Fibroblast of skin of left biceps (primary cell): ENCODE data around the gene HARS1.
"Not testable (repeated sequence)": the region's sequence is repeated elsewhere in the genome, so short reads cannot be mapped to it uniquely, and the experiment has no call there.

Experiments used
- DNase-seq, 2 experiments: peaks; one replicate each; pipeline ENCODE4 v3.0.0-alpha.2; 2013; ENCODE audit warnings: low read depth in 2 of 2

HARS1 gene

DNA sequence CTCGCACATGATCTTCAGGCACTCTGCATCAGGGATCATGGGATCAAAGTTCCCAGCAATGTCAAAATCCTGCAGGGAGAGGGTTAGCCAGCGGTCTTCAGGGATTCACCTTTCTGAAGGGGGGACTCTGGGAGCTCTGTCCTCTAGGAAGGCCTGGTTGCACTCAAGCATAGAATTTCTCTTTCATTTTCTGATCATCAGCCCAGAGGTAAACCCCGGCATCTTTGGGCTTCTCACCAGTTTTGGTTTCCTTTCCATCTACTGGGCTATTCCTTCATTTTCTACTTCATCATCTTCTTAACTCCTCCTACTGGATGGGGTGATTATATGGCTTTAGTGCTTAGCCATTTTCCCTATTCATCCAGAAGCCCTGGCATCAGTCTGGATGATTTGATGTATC lies 13.2 kb downstream of the HARS1 start:
- DNase-seq: no peak

DNA sequence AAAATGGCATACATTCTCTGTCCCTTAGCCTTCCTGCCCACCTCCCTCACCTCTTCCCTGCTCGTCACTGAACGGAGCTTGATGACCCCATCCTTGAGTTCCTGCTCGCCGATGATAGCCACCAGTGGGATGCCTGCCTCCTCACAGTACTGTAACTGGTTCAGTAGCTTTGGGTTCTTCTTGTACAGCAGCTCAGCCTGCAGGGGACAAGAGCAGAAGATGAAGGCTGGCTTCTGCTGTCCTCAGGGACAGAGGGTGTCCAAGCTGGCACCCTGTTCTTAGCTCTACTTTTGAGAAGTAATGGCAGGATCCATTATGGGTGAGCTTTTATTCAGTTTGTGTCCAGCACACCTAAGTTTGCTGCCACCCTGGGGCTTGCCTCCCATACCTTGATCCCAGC lies 16.5 kb downstream of the HARS1 start:
- no peak for DNase-seq

DNA sequence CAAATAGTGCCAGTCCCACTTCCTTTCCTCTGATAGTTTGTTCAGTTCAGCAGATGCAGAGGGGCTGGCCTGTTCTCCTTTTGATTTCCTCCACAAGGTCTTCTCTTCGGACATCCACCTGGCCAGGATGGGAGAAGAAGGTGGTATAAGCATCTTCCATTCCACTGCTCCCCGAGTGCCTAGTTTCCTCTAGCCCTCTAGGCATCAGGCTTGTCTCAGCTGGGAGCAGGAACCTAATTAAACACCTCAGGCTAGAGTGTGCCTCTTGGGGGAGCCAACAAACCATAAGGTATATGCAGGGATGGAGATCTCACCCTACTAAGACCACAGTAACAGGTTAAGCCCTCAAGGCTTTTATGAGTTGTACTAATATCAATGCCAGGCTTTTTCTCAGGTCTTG lies 17.0 kb downstream of the HARS1 start:
- no peak for DNase-seq

DNA sequence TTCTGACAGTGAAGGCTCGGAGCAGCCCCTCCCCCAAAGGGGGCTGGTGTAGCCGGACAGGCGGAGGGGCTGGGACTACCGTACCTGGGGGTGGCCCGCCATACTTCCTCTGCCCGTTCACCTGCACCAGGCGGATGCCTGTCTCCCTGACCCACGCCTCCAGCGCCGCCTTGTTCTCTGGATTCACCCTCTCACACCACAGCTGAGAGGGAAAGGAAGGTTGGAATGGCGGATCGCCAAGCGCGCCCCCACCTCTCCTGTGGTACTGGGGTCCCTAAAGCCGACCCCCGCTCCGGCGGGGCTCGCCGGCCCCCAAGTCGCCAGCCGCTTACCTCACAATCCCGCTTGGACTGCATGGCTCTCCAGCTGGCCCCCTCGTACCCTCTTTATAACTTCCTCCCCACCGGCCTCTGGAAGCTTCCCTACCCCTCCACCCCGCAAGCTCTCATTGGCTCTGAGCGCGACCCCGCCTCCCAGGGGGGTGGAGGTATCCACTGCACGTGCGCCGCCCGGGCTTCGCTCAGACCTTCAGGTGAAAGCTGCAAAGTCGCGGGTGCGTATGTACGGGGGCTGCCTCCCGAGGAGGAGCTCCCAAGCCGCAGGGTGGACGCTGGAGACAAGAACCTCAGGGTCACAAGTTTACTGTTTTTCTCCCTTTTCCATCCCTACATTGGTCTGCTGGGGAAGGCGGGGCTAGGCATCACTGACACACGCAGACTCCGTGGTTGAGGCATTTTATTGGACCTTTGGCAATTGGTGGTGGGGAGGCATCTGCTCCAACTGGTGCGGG lies 17.8 kb downstream of the HARS1 start, which contains the start of gene DND1:
DND1 (minus strand) TSS at position 390 of the 790 bp plus-strand sequence; CDS start at position 356, 34 bp downstream.
- no peak for DNase-seq

DNA sequence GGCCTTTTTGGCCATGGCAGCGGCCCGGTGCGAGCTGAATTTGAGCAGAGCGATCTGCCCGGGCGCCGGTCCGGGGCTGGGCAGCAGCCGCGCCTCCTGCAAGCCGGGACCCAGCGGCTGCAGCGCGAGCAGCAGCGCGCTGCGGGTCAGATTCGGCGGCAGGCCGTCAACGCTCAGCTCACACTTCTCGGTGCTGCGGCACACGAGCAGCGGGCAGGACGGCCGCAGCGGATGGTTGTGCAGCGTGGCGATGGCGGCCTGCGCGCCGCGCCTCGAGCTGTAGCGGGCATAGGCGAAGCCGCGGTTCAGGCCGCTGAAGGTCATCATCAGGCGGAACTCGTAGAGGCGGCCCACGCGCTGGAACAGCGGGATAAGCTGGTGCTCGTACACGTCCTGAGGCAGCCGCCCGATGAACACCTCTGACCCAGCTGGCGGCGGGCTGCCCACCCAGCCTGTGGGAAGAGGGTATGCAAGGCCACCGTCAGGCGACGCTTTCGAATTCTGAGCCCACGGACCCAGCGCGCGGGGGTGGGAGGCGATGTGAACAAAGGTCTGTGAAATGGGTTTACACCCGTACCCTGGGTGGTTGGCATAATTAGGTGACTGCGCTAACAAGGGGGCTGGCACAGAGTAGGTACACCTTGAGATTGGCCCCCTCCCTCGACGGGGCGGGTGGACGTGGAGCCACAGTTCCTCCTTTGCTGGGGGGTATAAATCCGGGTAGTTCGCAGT lies 18.5 kb downstream of the HARS1 start:
- no peak for DNase-seq

DNA sequence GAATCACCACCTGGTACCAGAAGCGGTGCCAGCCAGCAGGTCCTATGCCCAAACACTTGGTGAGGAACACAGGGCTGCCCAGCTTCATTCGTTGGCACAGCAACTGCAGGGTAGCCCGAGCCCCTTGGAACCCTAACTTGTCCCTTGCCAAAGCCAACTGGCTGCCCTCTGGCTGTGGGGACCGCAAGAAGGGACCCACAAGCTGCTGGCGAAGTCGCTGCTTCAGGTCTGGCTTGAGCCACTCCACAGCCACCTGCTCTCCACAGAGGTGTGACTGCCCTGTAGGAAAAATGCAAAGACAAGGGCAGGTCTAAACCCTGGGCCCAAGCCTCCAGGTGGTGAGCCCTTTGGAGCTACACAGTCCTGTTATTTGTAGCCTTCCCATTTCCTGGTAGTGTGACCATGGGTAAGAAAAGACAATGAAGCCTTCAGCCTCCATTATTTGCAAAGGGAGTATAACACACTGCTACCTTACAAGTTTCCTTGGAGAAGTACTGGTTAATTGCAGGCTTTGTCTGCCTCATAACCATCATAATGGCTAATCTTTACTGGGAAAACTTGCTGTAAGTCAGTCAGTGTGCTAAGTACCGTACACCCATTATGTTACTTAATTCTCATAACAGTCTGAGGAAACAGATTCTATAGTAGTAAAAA lies 19.6 kb downstream of the HARS1 start:
- DNase-seq: no peak

DNA sequence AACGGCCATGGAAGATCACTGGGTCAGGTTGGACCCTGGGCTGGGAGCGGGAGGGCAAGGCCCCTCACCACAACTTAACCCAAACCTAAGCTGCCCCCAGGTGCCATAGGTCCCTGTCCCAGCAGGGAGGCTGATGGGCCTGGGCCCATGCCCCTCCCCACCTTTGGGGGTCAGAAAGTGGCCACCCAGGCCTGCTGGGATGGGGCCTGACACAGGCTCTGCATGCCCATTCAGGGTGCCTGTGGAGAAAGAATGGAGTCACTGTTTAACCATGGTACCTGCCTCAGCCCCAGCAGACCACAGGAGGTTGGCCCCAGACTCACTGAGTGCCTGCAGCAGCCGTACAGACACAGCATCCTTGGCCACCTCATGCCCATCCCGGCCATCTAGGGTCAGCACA lies 20.1 kb downstream of the HARS1 start:
- not testable (repeated sequence) for DNase-seq

DNA sequence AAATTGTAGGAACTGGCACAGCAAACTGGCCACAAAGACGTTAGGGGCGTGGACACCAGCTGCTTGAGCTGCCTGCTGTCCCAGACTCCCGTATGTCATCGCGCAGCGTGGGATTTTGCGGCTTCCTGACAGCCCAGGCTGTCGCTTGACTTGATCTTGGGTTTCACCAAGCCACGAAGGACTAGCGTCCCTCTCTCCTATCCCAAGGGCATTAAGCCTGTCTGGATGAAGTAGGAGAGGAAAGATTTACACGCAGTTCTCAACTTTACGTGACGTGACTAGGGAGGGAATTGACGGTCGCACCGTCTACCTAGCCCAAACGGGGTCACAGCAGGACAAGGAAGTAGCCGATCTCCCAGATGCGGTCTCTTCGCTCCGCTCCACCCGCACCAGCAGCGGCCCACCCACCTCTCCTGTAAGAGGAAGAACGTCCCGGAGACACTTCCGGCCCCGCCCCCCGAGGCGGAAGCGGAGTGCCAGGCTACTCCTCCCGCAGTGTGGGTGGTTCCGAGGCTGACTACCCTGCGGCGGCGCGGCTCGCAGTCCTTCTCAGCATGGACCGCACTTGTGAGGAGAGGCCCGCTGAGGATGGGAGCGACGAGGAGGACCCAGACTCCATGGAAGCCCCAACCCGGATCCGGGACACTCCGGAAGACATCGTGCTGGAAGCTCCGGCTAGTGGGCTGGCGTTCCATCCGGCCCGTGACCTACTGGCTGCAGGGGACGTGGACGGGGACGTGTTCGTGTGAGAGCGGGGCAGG lies 26.6 kb downstream of the HARS1 start, which contains the start of gene WDR55:
WDR55 (plus strand) TSS at position 546 of the 761 bp plus-strand sequence; CDS start at position 555, 9 bp downstream.
- peak; percentile 62 to 75 for DNase-seq

DNA sequence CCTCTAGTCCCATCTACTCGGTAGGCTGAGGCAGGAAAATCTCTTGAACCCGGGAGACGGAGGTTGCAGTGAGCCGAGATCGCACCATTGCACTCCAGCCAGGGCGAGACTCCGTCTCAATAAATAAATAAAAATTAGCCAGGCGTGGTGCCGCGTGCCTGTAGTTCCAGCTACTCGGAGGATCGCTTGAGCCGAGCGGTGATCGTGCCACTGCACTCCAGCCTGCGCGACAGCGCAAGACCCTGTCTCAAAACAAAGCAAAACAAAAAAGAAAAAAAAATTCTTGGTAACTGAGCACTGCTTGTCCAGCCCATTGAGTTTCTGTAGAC lies 27.2 kb downstream of the HARS1 start:
- DNase-seq: no peak

DNA sequence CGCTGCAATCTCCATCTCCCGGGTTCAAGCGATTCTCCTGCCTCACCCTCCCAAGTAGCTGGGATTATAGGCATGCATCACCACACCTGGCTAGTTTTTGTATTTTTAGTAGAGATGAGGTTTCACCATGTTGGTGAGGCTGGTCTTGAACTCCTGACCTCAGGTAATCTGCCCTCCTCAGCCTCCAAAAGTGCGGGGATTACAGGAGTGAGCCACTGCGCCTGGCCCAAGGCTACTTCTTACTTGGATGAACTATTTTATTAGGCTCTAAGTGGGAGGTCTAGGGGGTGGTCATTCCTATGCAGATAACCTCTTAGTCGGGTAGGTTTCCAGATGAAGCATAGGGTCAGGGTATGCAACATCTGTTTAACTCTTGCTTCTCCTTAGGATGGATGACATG lies 30.8 kb downstream of the HARS1 start:
- DNase-seq: not testable (repeated sequence)

DNA sequence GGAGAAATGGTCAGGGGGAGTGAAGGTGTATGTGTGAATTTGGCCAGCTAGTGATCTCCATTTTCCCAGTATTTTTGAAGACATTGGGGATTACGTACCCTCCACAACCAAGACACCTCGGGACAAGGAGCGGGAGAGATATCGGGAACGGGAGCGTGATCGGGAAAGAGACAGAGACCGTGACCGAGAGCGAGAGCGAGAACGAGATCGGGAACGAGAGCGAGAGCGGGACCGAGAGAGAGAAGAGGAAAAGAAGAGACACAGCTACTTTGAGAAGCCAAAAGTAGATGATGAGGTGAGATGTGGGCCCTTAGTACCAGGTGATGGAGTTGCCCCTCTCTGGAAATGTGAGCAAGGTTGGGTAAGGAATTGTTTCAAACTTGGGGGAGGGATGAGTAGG lies 32.3 kb downstream of the HARS1 start:
- DNase-seq: no peak

DNA sequence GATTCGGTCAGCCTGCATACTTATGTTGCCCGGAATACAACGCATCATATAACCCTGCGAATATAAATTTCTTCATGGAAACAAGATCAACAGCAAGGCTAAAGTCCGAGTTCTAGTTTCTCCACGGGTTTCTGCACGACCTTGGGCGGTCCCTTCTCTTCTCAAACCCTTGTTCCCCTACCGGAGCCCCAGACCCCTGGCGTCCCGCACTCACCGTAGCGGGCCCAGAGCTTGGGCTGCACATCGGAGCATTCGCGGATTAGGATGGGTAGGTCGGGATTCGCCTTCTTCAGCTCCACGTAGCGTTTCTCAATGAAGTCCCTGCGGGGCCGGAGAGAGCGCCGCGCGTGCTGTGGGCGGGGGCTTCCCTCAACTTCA lies 44.1 kb downstream of the HARS1 start:
- no peak for DNase-seq

DNA sequence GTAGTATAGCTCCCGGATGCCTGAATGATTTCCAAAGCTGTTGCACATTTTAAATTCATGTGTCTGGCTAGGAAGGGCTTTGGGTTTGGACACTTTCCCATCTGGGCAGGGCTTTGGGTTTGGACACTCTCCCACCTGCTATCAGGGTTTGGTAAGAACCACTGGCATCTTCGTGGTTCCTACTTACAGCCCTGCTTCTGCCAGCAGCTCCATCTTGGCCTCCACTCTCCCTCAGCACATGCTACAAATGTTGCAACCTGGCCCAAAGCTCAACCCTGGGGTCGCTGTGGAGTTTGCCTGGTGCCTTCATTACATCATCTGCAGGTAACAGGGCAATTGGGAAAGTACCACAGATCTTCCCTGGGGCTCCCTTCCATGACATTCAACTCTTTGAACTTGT lies 48.5 kb downstream of the HARS1 start:
- no peak for DNase-seq

DNA sequence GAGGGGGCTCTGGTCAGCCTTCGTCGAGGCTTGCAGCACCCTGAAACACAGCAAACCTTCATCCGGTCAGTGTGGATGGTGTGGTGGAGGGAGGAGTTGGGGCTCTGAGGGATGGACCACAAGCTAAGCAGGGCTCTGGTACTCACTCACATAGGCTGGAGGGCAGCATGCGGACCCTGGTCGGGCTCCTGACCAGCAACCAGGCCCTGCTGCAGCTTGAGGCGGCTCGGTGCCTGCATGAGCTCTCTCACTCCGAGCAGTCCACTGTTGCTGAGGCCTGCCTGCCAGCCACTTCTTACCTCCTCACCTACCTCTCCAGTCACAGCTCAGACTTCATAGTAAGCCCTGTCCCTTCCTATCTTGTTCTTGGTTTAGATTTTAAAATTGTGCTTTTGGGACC lies 49.5 kb downstream of the HARS1 start:
- no peak for DNase-seq

DNA sequence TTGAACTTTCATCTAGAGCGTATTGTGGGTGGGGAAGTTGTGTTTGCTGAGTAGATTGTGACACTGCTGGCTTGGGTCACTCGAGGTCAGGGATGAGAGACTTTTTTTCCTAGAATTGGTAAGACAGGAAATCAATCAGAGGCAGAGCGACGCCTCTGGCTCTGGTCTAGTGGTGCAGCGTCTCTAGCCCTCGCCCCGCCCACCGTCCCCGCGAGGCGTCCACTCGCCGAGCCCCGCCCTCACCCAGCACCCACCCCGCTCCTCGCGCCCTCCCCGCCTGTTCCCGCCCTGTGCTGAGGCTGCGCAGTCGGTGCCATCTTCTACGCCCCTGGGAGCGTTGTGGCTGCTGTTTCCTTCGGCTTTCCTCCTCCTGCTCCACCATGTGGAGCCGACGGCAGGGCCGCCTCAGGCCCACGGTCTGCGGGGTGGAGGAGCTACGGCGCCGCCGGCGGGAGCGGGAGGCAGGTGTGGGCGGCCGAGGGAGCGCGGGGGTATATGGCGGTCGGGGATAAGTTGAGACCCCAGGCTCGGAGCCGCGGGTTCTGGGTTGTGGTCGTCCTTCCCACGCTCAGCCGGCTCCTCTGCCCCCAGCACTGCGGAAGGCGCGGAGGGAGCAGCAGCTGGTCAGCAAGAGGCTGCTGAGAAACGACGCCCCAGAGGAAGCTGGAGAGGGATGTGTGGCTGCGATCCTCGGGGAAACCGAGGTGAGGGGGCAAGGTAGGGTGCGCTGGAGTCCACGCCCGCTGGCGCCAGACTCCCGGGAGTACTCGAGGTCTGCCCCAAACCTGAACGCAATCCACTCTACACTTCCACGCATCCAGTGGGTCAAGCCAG lies 51.8 kb downstream of the HARS1 start, which contains the start of gene TMCO6:
TMCO6 (plus strand) TSS at position 304 of the 834 bp plus-strand sequence; CDS start at position 381, 77 bp downstream.
- peak; percentile 83 to 84 for DNase-seq

DNA sequence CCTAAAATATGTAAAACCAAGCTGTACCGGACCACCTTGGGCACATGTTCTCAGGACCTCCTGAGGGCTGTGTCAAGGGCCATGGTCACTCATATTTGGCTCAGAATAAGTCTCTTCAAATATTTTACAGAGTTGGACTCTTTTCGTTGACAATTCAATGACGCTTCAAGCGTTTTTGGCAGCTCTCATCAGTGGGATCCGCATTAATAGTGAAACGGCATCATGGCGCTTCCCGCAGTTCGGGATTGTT lies 52.3 kb downstream of the HARS1 start:
- not testable (repeated sequence) for DNase-seq

DNA sequence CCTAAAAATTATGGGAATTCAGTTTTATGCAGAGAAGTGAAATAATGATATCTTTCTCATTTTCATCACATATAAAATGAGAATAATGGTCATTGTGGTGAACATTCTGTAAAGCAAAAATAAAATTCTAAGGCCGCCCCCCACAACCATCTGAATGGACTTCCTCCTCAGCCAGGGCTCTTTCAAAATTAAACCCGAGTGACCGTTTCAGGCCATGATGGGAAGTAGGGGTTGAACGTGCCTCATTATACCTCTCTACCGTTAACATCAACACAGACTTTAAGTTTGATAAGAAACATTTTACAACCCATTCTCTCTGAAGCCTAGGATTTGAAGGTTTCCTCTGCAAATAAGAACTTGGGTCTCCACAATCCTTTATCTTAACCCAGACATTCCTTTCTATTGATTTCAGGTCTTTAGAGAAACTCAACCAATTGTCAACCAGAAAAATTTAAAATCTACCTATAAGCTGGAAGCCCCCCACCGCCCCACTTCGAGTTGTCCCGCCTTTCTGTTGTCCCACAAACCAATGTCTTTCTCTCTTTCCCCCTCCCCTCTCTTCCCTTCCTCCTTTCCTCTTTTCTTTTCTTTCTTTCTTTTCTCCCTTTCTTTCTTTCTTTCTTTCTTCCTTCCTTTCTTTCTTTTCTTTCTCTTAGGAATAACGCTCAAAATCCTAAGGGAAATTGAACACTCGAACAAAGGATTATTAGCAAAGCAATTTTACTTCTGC lies 53.6 kb downstream of the HARS1 start:
- no peak for DNase-seq

DNA sequence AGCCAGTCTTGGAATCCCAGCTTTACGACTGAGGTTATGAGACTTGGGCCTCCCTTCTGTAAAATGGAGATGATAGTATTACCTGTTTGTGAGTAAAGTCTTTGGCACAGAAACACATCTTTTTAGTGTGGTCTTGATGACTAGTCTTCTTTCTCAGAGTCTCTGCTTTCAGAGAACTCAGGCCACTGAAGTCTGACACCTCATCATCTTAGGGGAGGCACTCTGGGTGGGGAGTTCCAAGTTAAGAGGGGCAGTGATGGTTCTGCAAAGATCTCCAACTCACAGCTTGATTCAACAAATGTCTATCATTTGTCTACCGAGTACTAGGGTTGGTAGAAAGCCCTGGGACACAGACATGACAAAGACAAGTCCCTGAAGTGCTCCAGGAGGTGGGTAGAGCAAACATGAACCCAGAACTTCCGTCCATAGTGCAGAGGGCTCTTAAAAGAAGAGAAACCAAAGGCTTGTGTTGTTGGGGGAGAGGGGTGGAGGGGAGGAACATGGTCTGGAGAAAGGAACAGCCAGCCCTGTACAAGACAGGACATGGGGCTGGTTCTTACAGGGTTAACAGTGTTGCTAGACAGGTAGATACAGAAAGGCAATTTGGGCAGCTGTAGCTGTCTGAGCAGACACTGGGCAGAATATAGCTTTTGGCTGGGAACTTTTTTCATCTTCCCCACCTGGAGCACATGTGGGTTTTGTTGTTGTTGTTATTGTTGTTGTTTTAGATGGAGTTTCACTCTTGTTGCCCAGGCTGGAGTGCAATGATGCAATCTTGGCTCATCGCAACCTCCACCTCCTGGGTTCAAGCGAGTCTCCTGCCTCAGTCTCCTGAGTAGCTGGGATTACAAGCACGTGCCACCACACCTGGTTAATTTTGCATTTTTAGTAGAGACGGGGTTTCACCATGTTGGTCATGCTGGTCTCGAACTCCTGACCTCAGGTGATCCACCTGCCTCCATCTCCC lies 55.6 kb downstream of the HARS1 start:
- DNase-seq: no peak

DNA sequence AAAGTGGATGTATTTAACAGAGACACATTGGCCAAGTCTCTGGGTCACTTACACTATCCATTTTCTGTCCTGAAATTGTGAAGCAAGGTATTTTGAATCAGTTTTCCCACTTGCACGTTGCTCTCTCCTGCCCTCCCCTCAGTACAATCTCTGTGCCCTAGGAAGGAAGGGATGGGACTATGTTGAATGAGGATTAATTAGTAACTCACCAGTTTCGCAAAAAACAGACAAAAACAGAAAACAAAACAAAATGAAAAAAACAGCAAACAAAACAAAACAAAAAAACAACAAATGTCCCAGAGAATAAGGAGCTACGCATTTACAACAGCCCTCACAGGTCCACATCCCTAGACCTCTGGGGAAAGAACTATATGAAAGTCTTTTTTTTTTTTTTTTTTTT lies 57.1 kb downstream of the HARS1 start:
- no peak for DNase-seq
